Endodermal cell (in vitro differentiated cells): ENCODE measurements around the gene TRAPPC2B. TPM values are rescaled to one million over a fixed set of nuclear protein-coding genes. Genes with fewer than 3 reads are reported as not detected.

Experiments used
- DNase-seq: peaks from one replicate; pipeline ENCODE4 v3.0.0-alpha.2; 2017
- H3K27ac ChIP-seq: 2 replicates; pipeline ENCODE4 v1.5.1; 2013; ENCODE audit warnings: mild to moderate bottlenecking, low read depth, low read length, moderate library complexity
- H3K27me3 ChIP-seq: 2 replicates; pipeline ENCODE4 v1.6.1; 2013; ENCODE audit warnings: mild to moderate bottlenecking, low read length, moderate library complexity; ENCODE audit not compliant: insufficient read depth, control insufficient read depth, poor library complexity, severe bottlenecking
- H3K36me3 ChIP-seq: 2 replicates; pipeline ENCODE4 v1.7.0; 2013; ENCODE audit warnings: mild to moderate bottlenecking, low read length, moderate library complexity; ENCODE audit not compliant: control insufficient read depth, insufficient read depth
- H3K4me1 ChIP-seq: one replicate; pipeline ENCODE4 v1.7.0; 2013; ENCODE audit warnings: low read length; ENCODE audit not compliant: control insufficient read depth, insufficient read depth
- H3K4me3 ChIP-seq: 2 replicates; pipeline ENCODE4 v1.5.1; 2013; ENCODE audit warnings: mild to moderate bottlenecking, low read length, moderate library complexity
- H3K9ac ChIP-seq: 2 replicates; pipeline ENCODE4 v1.6.1; 2013; ENCODE audit warnings: mild to moderate bottlenecking, low read length, moderate library complexity; ENCODE audit not compliant: poor library complexity, severe bottlenecking; ENCODE audit errors: extremely low read depth
- H3K9me3 ChIP-seq: 2 replicates; pipeline ENCODE4 v1.6.1; 2013; ENCODE audit warnings: mild to moderate bottlenecking, low read length, moderate library complexity; ENCODE audit not compliant: control insufficient read depth
- H3K27ac Mint-ChIP-seq: 2 replicates; pipeline ENCODE4 v1.8.0; 2020; ENCODE audit warnings: mixed read lengths
- H3K27me3 Mint-ChIP-seq: 2 replicates; pipeline ENCODE4 v1.8.0; 2021; ENCODE audit warnings: mild to moderate bottlenecking, mixed read lengths; ENCODE audit not compliant: insufficient read depth
- H3K36me3 Mint-ChIP-seq: 2 replicates; pipeline ENCODE4 v1.8.0; 2020; ENCODE audit warnings: low read depth, mixed read lengths
- H3K4me1 Mint-ChIP-seq: 2 replicates; pipeline ENCODE4 v1.8.0; 2020; ENCODE audit warnings: mixed read lengths
- H3K4me3 Mint-ChIP-seq: 2 replicates; pipeline ENCODE4 v1.8.0; 2020; ENCODE audit warnings: mild to moderate bottlenecking, moderate library complexity, mixed read lengths
- H3K9me3 Mint-ChIP-seq: 2 replicates; pipeline ENCODE4 v1.8.0; 2020; ENCODE audit warnings: mild to moderate bottlenecking, mixed read lengths
- CTCF ChIP-seq: fragments of 200-600 bp; sonication (generic); conservative IDR thresholded peaks from 2 replicates; pipeline ENCODE4 v1.5.0; 2021; ENCODE audit warnings: antibody characterized with exemption, mild to moderate bottlenecking
- WGBS, 2 experiments: methylation state at CpG; one replicate each; pipeline versions ENCODE4 v1.1.5 to v1.1.7; 2013; ENCODE audit warnings: missing lambda C conversion rate in 2 of 2, mixed read lengths in 1 of 2; ENCODE audit not compliant: insufficient coverage in 1 of 2, insufficient read length in 1 of 2; 5-methylcytosine and 5-hydroxymethylcytosine counted together
- total RNA-seq, 2 donors: library from RNA; stranded (reverse); fragmentation: NEBNext Ultra II Directional in 1 of 2; extraction: Animal tissue kit (Norgen Biotek cat#: 25700) in 1 of 2; gene quantifications; 2 replicates in 1 of 2; 3 replicates in 1 of 2; pipeline ENCODE4 v1.2.1, GENCODE V29; 2021

The TRAPPC2B gene
- total RNA-seq, 2 donors from 2014 or later = 9.2 to 9.5 TPM

GRCh38 chr19:57410877-57411671, 47.7 kb downstream of the TRAPPC2B start, which contains the start of gene ZNF17:
TSS of gene ZNF17 (plus strand) at chr19:57411161. CDS start at chr19:57413616, 2,455 bp downstream.
- peak; percentile 97 for DNase-seq
- 0 to 3% methylated on average over 35 to 55 of the region's 55 CpGs for WGBS, 2 experiments
- H3K9me3 Mint-ChIP-seq = no peaks in the 10 kb centered on the region
- H3K4me3 ChIP-seq = peak within 1 kb of the TSS; percentile 94
- TF ChIP-seq CTCF = no peak
- H3K27ac Mint-ChIP-seq = peak within 1 kb of the TSS; percentile 84
- peak within 1 kb of the TSS; percentile 71 for H3K9ac ChIP-seq
- peaks cover 13% of the 10 kb centered on the region for H3K4me1 Mint-ChIP-seq
- H3K36me3 ChIP-seq = peaks cover 6% of the 10 kb centered on the region
- peaks cover 3% of the 10 kb centered on the region for H3K27me3 Mint-ChIP-seq
- H3K36me3 Mint-ChIP-seq = peaks cover 16% of the 10 kb centered on the region
- no peaks in the 10 kb centered on the region for H3K4me1 ChIP-seq
- peaks cover 12% of the 10 kb centered on the region for H3K27me3 ChIP-seq
- no peaks in the 10 kb centered on the region for H3K9me3 ChIP-seq
- peak within 1 kb of the TSS; percentile 93 for H3K4me3 Mint-ChIP-seq
- no peak within 1 kb of the TSS for H3K27ac ChIP-seq

Other genes with a start within 250 kb of the TRAPPC2B start
- not detected for gene USP29, start 243.6 kb upstream of the TRAPPC2B start, total RNA-seq
- not detected for gene ZIM3, start 218.3 kb upstream of the TRAPPC2B start, total RNA-seq
- gene DUXA, start 196.1 kb upstream of the TRAPPC2B start, total RNA-seq = not detected
- 10 to 100 TPM; 29.8 to 38.4 TPM for gene ZNF264, start 172.1 kb upstream of the TRAPPC2B start, total RNA-seq
- 1 to 10 TPM; 1.3 to 1.7 TPM for gene AURKC, start 132.5 kb upstream of the TRAPPC2B start, total RNA-seq
- 10 to 100 TPM; 16.6 to 21.1 TPM for gene ZNF805, start 122.9 kb upstream of the TRAPPC2B start, total RNA-seq
- gene ZNF460, start 83.1 kb upstream of the TRAPPC2B start, total RNA-seq = 10 to 100 TPM; 63.9 to 64.0 TPM
- gene ZNF543, start 43.1 kb upstream of the TRAPPC2B start, total RNA-seq = 10 to 100 TPM in 1 of 2 donors, 1 to 10 TPM in 1; 6.2 to 13.4 TPM
- gene ZNF304, start 12.3 kb upstream of the TRAPPC2B start, total RNA-seq = 10 to 100 TPM; 11.6 to 12.3 TPM
- 1 to 10 TPM; 1.5 to 3.5 TPM for gene ZNF547, start within 50 bp of the TRAPPC2B start, total RNA-seq
- gene ZNF548, start 26.3 kb downstream of the TRAPPC2B start, total RNA-seq = 10 to 100 TPM; 15.2 to 15.5 TPM
- gene ZNF17, start 47.6 kb downstream of the TRAPPC2B start, total RNA-seq = 1 to 10 TPM; 7.6 to 9.2 TPM
- 10 to 100 TPM; 25.0 to 28.5 TPM for gene ZNF749, start 71.8 kb downstream of the TRAPPC2B start, total RNA-seq
- gene VN1R1, start 93.6 kb downstream of the TRAPPC2B start, total RNA-seq = 1 to 10 TPM in 1 of 2 donors, under 1 TPM in 1; 0.68 to 1.2 TPM
- gene ZNF772, start 114.0 kb downstream of the TRAPPC2B start, total RNA-seq = 10 to 100 TPM in 1 of 2 donors, 1 to 10 TPM in 1; 9.1 to 11.8 TPM
- gene ZNF419, start 124.2 kb downstream of the TRAPPC2B start, total RNA-seq = 10 to 100 TPM; 16.8 to 17.0 TPM
- 10 to 100 TPM in 1 of 2 donors, 1 to 10 TPM in 1; 7.9 to 12.4 TPM for gene ZNF773, start 136.4 kb downstream of the TRAPPC2B start, total RNA-seq
- 10 to 100 TPM in 1 of 2 donors, 1 to 10 TPM in 1; 9.5 to 14.0 TPM for gene ZNF549, start 163.8 kb downstream of the TRAPPC2B start, total RNA-seq
- gene ZNF550, start 196.3 kb downstream of the TRAPPC2B start, total RNA-seq = 10 to 100 TPM; 12.3 to 16.2 TPM
- gene ZNF416, start 215.4 kb downstream of the TRAPPC2B start, total RNA-seq = 1 to 10 TPM; 8.0 to 9.1 TPM
- 10 to 100 TPM; 15.8 to 25.7 TPM for gene ZIK1, start 220.6 kb downstream of the TRAPPC2B start, total RNA-seq
- gene ZNF530, start 236.3 kb downstream of the TRAPPC2B start, total RNA-seq = 10 to 100 TPM in 1 of 2 donors, 1 to 10 TPM in 1; 5.6 to 10.1 TPM